ENCODE results near the gene RPLP2.

The RPLP2 gene

DNA sequence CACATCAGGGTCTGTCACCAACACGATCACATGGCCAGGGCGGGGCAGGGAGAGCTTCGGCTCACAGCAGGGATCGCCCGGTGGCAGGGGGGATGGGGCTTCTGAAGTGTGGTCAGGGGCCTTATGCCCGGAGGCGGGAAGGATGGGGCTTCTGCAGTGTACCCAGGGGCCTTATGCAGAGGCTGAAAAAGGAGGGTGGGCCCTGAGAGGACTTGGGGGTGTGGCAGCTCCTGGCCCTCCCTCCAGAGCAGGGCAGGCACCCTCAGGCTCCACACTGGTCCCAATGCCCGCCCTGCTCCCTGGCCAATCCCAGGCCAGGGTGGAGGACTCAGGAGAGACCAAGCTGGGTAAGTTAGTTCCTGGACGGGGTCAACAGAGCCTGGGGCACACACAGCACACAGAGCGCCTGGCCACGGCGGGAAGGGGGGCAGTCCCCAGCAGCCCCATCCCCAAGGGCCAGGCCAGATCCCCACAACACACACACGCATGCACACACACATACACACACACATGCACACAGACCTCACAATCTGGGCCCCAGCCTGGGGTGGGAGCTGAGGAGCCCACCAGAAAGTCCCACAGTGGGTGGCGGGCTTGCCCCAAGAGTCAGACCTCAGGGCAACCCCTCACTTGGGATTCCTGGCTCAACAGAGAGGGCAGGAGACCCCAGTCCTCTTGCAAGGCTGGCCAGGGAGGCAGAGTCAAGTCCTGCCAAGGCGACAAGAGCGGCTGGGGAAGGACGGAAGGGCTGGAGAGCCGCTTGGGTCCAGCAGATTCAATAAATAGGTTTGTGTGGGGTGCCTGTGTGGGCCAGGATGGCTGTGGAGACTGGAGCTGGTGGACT, 18.8 kb upstream of the RPLP2 start:
- DNase-seq, result no peak

- no peak for DNase-seq
Measured at GRCh38 chr11:791658-792534, 17.9 kb upstream of the RPLP2 start.

DNA sequence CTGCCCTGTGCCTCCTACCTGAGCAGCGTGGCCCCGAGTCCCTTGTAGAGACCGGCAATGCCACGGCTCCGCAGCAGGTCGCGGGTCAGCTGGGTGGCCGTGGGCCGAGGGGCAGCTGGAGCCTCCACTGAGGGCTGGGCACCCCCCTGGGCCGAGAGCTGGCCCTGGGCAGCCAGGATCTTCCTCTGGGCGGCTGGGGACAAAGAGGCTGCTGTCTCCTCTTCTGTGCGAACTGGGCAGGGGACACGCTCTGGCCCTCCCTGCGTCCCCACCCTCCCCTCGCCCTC, 17.3 kb upstream of the RPLP2 start:
- no peak for DNase-seq

DNA sequence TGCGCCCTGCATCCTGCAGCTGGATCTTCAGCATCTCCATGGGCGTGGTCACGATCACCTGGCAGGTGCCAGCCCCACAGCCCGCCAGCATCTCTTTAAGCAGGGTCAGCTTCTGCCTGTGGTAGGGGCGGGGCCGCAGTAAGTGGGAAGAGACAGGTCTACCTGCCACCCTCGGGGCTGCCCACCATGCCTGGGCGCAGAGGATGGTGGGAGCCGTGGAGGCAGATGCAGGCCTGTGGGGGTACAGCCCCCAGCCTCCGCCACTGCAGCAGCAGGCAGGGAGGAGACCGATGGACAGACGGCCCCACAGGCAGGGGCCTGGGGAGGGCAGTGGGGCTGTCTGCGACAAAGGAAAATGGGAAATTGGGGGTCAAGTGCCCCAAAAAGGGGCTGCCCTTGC, 16.9 kb upstream of the RPLP2 start:
- no peak for DNase-seq

GRCh38 chr11:793556-793955, 16.2 kb upstream of the RPLP2 start:
- DNase-seq, result no peak

DNA sequence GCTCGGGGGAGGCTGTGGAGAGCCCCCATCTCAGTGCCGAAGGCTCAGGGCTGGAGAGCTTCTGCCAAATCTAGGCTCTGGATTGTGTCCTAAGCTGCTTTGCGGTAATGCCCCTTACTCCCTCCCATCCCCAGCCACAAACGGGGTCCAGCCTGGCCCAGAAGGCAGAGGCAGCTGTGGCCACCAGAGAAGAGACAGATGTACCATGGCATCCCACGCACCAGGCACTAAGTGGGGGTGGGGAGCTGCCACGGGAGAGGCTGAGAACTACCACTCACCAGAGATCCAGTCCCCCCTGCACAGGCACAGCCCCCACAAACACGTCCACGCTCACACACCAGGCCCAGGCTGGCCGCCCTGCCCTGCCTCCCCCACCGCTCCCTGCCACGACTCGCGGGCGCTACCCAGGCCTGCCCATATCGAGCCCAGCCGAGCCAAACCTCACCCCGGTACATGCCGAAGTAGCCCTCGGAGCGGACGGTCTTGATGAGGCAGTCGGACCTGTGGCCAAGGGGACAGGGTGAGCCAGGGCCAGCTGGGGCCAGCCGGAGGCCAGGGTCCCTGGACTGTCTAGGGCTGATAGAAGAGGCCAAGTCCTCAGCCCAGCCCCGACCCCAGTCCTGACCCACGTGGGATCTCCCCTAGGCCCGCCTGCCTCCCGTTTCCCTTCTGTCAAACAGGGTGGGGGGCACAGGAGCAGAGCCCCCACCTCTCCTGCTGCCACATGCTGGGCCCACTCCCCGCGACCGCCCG, 15.6 kb upstream of the RPLP2 start:
- no peak for DNase-seq

- peak in 19 of 56 donors; percentile 7 to 65 (median 38) for DNase-seq
Measured at GRCh38 chr11:794766-795633, 14.8 kb upstream of the RPLP2 start.

- peak in 41 of 56 donors; percentile 16 to 68 (median 40) for DNase-seq
Measured at GRCh38 chr11:795634-796564, 13.9 kb upstream of the RPLP2 start.

DNA sequence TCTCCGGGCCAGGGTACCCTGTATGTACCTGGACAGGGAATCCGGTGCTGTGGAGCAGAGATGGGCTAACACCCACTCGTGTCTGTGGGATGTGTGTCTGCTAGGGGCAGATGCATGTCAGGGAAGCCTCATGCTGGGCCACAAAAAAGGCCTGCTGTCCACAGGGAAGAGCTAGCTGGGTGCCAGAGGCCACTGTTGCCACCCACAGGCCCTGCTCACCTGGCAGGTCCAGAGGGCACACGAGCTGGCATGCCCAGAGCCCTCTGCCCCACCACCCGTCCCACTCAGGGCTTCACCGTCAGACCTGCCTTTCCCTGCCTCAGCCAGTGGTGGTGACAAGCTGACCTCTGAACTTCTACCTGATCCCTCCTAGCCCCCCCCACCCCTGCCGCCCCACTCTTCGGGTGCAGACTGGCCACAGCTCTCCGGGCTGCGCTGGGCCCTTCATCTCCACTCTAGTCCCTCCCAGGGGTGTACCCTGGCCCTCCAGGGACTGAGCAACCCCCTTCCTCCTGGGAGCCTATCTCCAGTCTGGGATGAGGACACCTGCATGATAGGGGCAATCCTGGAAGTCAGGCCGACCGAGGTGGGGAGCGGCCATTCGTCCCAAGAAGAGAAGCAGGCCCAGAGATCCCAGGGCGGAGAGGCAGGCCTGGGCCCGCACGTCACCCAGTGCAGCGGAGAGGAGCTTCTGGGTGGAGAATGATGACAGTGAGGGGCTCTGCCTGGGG, 13.0 kb upstream of the RPLP2 start:
- DNase-seq, result no peak

GRCh38 chr11:797296-798092, 12.3 kb upstream of the RPLP2 start:
- peak in 49 of 56 donors; percentile 35 to 86 (median 71) for DNase-seq

DNA sequence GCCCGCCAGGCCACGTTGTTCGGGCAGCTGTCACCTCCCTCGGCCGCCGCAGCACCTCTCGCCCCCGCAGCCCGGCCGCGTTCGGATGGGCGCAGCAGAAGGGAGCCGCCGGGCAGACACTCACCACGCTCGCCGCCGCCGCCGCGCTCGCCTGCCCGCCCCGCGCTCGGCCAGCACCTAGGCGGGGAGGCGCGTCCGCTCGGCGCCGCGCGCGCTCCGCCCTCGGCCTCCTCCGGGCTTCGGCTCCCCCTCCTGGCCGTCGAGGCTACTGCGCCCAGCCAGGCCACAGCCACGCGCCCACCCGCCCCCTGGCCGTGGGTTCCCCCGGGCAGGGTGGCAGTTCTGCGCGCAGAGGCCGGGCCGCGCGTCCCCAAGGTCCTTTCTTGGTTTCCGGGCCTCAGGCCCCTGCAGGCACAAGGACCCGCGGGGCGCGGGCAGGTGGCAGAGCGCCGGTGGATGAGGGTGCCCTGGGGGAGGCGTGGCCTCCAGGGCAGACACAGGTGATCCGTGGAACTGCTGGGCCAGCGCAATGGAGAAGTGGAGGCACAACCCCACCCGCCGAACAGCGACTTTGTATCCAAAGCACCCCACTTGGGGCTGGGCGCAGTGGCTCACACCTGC, 11.6 kb upstream of the RPLP2 start, which contains the start of gene SLC25A22:
Gene SLC25A22 (minus strand): TSS at position 189 of the 621 bp plus-strand sequence. CDS start 3,275 bp downstream, outside the sequence.
- DNase-seq, result peak in 44 of 56 donors; percentile 29 to 86 (median 71)

GRCh38 chr11:799641-800316, 10.0 kb upstream of the RPLP2 start:
- DNase-seq, result no peak

- no peak for DNase-seq
Measured at GRCh38 chr11:800473-800872, 9.3 kb upstream of the RPLP2 start.

GRCh38 chr11:801097-801780, 8.5 kb upstream of the RPLP2 start:
- DNase-seq, result no peak

DNA sequence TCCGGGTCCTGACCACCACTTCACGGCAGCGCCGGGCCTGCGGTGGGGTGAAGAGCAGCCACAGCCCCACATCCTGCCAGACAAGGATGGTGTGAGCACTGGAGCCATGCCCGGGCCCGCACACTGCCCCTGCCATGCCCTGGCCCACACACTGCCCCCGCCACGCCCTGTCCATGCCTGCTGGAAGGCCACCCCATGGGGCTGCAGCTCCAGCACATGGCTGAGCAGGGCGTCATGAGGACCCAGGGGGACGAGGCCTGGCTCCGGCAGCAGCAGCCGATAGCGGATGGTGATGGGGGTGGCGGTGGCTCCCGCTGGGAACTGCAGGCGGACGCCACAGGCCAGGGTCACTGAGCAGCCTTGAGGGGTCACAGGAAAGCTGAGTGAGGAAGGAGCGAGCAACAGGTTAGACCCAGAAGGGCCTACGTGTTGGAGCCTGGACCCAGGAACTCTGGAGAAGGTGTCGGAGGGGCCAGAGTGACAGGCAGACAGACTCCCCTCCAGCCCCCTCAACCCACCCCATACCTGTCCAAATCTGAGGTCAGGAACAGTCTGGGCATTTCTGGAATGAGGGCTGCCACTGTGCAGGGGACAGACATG, 7.6 kb upstream of the RPLP2 start:
- DNase-seq, result no peak
